Right atrium auricular region (tissue), 2 donors: ENCODE results near the gene KCNQ1OT1. TPM values are rescaled to one million over a fixed set of nuclear protein-coding genes. Genes with fewer than 3 reads are reported as not detected.
A peak's percentile ranks its signal among the peaks of the same experiment; 100 is the strongest.

Experiments used
- DNase-seq: peaks from one replicate; pipeline ENCODE4 v3.0.0-alpha.2; 2019; ENCODE audit warnings: low spot score
- H3K27ac ChIP-seq, 2 donors: fragments of 200-600 bp; sonication (generic); 1 replicate in 1 of 2; 2 replicates in 1 of 2; pipeline ENCODE4 v1.5.1; 2016 to 2019
- H3K27me3 ChIP-seq, 2 donors: fragments of 200-600 bp; sonication (generic); one replicate each; pipeline versions ENCODE4 v1.5.1 to v1.6.0; 2017 to 2019
- H3K36me3 ChIP-seq: fragments of 200-600 bp; sonication (generic); one replicate; pipeline ENCODE4 v1.5.1; 2016
- H3K4me1 ChIP-seq, 2 donors: fragments of 200-600 bp; sonication (generic); one replicate each; pipeline versions ENCODE4 v1.5.1 to v1.6.0; 2017 to 2019
- H3K4me3 ChIP-seq, 2 donors: fragments of 200-600 bp; sonication (generic); 1 replicate in 1 of 2; 2 replicates in 1 of 2; pipeline ENCODE4 v1.5.1; 2017 to 2019; ENCODE audit warnings: mild to moderate bottlenecking in 1 of 2, moderate library complexity in 1 of 2
- H3K9me3 ChIP-seq, 2 donors: fragments of 200-600 bp; sonication (generic); one replicate each; pipeline ENCODE4 v1.5.1; 2019
- total RNA-seq, 2 donors: library from RNA; depleted of rRNA; stranded (reverse); fragments of >200 nt; gene quantifications; one replicate each; pipeline ENCODE4 v1.1.0, GENCODE V29; 2016
- TF ChIP-seq, protein P1 (sequence below), 2 donors: fragments of 200-600 bp; sonication (generic); IDR thresholded peaks; one replicate each; pipeline ENCODE4 v1.5.1; 2019; ENCODE audit warnings: antibody characterized with exemption in 2 of 2

KCNQ1OT1 gene
- total RNA-seq = under 1 TPM; 0.35 to 0.37 TPM

DNA sequence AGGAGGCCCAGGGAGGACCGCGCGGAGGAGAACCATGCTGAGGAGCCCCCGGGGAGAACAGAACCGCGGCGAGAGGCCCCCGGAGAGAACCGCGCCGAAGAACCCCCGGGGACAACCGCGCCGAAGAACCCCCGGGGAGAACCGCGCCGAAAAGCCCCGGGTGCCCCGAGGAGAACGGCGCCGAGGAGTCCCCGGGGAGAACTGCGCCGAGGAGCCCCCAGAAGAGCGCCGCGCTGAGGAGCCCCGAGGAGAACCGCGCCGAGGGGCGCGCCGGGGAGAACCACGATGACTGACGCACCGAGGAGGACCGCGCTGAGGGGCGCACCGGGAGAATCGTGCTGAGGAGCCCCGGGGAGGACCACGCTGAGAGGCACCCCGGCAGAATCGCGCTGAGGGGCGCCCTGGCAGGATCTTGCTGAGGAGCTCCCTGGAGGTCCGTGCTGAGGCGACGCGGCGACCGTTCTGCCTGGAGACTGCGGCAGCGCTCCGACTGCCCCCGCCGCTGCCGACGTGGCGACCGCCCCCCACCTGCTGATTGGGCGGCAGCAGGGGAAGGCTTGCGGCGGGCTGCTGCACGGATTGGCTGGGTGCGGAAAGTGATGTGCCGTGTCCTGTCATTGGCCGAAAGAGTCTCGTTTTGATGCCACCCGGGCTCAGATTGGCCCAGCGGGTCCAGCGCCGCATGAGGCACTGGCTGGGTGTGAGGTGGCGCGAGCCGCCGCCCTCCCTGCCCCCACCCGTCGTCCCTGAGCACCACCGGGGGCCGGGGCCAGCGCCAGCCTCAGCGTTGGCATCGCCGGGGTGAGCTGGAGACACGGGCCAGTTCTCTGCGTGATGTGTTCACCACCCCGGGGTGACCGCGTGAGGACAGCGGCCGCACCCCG lies at the start of gene KCNQ1OT1:
Gene KCNQ1OT1, minus strand, starts transcription at position 464 of the 884 bp plus-strand sequence.
- H3K4me3 ChIP-seq = peak within 1 kb of the TSS; percentile 68 to 70
- no peaks in the 10 kb centered on the region for H3K27me3 ChIP-seq
- peak; percentile 95 for DNase-seq
- no peaks in the 10 kb centered on the region for H3K36me3 ChIP-seq
- TF ChIP-seq, protein P1, sequence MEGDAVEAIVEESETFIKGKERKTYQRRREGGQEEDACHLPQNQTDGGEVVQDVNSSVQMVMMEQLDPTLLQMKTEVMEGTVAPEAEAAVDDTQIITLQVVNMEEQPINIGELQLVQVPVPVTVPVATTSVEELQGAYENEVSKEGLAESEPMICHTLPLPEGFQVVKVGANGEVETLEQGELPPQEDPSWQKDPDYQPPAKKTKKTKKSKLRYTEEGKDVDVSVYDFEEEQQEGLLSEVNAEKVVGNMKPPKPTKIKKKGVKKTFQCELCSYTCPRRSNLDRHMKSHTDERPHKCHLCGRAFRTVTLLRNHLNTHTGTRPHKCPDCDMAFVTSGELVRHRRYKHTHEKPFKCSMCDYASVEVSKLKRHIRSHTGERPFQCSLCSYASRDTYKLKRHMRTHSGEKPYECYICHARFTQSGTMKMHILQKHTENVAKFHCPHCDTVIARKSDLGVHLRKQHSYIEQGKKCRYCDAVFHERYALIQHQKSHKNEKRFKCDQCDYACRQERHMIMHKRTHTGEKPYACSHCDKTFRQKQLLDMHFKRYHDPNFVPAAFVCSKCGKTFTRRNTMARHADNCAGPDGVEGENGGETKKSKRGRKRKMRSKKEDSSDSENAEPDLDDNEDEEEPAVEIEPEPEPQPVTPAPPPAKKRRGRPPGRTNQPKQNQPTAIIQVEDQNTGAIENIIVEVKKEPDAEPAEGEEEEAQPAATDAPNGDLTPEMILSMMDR (IDR thresholded peaks at IDR 0.05) = no peak
- H3K27ac ChIP-seq = peak within 1 kb of the TSS; percentile 89 to 92
- peaks cover 0 to 23% of the 10 kb centered on the region in 2 donors for H3K4me1 ChIP-seq
- H3K9me3 ChIP-seq = no peaks in the 10 kb centered on the region

DNA sequence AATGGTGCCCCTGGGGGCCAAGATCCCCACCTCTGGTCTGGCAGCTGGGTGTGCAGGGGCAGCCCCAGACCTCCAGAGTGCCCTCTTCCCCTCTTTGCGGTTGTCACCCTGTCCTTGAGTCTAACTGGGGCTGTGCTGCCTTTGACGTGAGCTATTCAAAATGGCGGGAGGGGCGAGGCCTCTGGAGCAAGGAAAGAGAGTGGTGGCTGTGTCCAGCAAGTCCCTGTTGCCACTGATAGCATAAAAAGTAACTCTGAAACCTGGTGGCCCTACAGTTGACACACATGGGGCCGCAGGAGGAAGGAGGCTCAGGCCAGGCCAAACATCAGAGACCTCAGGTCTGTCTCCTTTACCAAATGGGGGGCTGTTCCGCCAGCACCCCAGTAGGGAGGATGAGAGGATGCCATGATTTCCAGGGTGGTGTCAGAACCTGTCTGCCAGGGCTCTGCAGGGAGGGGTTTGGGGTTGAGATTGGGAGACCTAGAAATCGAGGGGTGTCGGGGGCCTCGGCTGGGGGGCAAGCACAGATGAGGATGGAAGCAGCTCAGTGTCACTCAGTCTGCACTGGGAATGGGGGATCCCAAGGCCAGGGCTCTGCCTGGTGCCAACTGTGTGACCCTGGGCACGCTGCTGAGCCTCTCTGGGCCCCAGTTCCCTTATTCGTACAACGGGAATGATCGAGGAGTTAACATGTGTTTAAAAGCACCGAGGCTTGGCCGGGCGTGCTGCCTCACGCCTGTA lies 49.2 kb upstream of the KCNQ1OT1 start:
- Histone ChIP-seq H3K4me1 (no peaks in the 10 kb centered on the region), H3K36me3 (no peaks in the 10 kb centered on the region), H3K27me3 (no peaks in the 10 kb centered on the region), H3K9me3 (no peaks in the 10 kb centered on the region), H3K4me3 (no peak overlapping the region), H3K27ac (no peak overlapping the region)
- DNase-seq = no peak
- TF ChIP-seq, protein P1 (IDR thresholded peaks at IDR 0.05) = no peak

DNA sequence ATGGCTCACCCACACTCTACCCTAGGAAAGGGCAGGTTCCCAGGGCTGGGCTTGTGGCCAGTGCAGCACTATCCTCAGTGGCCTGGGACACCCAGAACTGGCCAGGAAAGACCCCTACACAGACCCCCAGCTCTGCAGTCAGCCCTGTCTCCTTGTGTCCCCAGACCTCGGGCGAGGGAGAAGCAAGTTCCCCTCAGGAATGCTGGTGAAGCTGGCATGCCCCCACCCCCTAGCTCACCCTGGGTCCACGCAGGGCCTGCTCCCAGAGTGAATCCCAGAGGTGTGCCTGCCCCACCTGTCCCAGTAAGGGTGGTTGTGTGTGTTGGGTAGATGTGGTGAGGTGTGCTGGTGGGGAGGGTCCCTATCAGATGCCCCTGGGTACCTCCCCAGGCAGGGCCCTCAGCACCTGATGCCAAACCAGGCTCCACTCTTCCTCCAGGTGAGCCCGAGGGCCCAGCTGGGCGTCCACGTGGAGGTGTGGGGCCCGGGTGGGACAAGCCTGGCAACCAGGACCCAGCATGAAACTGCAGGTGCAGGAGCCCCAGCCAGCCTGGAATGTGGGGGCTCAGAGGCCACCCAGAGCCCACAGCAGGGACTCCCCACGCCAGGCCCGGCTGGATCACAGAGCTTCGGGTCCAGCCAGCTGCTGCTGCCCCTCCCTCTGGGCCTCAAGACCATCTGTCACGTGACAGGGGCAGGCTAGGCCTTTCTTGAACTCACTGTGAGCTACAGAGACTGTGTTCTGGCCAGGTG lies 48.4 kb upstream of the KCNQ1OT1 start:
- Histone ChIP-seq H3K27me3 (no peaks in the 10 kb centered on the region), H3K9me3 (no peaks in the 10 kb centered on the region), H3K36me3 (no peaks in the 10 kb centered on the region), H3K4me1 (no peaks in the 10 kb centered on the region), H3K27ac (no peak overlapping the region), H3K4me3 (no peak overlapping the region)
- DNase-seq = no peak
- TF ChIP-seq, protein P1 (IDR thresholded peaks at IDR 0.05) = no peak

DNA sequence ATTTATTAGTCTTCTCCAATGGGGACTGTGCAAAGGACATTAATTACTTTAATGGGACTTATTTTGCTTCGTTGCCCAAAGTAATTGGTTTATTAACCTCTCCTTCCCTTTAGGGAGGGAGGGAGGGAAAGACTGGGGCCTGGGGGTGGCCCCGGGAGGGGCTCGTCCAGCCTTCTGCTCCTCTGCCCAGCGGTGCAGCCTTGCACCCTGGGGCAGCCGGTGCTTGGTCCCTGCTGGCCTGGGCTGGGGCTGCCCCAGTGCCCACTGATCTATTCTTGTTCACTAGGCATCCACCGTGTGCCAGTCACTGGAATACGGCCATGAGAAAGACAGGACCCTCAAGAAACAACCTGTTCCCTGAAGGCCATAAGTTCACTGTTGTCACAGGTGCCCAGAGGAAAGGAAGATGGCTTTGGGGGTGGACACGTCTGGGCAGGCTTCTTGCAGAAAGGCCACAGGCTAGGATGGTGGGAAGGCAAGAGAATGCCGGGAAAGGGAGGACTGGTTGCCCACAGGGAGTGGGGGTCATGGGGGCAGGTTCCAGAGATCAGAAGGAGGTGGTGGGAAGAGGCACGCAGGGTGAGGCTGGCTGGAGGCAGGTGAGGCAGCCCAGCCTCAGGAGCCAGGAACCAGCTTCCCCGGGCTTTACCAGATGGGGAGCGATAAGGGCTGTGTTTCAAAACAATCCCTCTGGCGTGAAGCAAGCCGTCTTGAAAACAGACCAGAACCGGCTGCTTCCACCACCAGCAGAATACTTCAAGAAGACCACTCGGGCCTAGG lies 47.6 kb upstream of the KCNQ1OT1 start:
- Histone ChIP-seq H3K36me3 (no peaks in the 10 kb centered on the region), H3K27me3 (no peaks in the 10 kb centered on the region), H3K9me3 (no peaks in the 10 kb centered on the region), H3K4me1 (no peaks in the 10 kb centered on the region), H3K4me3 (no peak overlapping the region), H3K27ac (no peak overlapping the region)
- DNase-seq = no peak
- TF ChIP-seq, protein P1 (IDR thresholded peaks at IDR 0.05) = no peak
